ENCODE data around the gene CCDC91.

CCDC91 gene

GRCh38 chr12:28190321-28191050 is at the start of gene CCDC91:
Gene CCDC91 (plus strand): TSS chr12:28190456. CDS start chr12:28257216, 66,760 bp downstream.
- DNase-seq (ENCODE audit: low read depth in 2 of 3, low spot score in 2 of 3) = peak; percentile 65 to 69 (median 66)

- no peak for DNase-seq (ENCODE audit: low read depth in 2 of 3, low spot score in 2 of 3)
Measured at GRCh38 chr12:28144059-28144458, 46.2 kb upstream of the CCDC91 start.

GRCh38 chr12:28144532-28144931 is 45.7 kb upstream of the CCDC91 start:
- no peak for DNase-seq (ENCODE audit: low read depth in 2 of 3, low spot score in 2 of 3)

GRCh38 chr12:28145216-28145615 is 45.0 kb upstream of the CCDC91 start:
- DNase-seq (ENCODE audit: low read depth in 2 of 3, low spot score in 2 of 3) = no peak

- no peak for DNase-seq (ENCODE audit: low read depth in 2 of 3, low spot score in 2 of 3)
Measured at GRCh38 chr12:28149279-28149678, 41.0 kb upstream of the CCDC91 start.

- no peak for DNase-seq (ENCODE audit: low read depth in 2 of 3, low spot score in 2 of 3)
Measured at GRCh38 chr12:28156362-28156761, 33.9 kb upstream of the CCDC91 start.

- DNase-seq (ENCODE audit: low read depth in 2 of 3, low spot score in 2 of 3) = no peak
Measured at GRCh38 chr12:28156804-28157203, 33.5 kb upstream of the CCDC91 start.

- DNase-seq (ENCODE audit: low read depth in 2 of 3, low spot score in 2 of 3) = no peak
Measured at GRCh38 chr12:28158353-28158752, 31.9 kb upstream of the CCDC91 start.

- DNase-seq (ENCODE audit: low read depth in 2 of 3, low spot score in 2 of 3) = no peak
Measured at GRCh38 chr12:28159688-28160087, 30.6 kb upstream of the CCDC91 start.

GRCh38 chr12:28161697-28162096 is 28.6 kb upstream of the CCDC91 start:
- no peak for DNase-seq (ENCODE audit: low read depth in 2 of 3, low spot score in 2 of 3)

- no peak for DNase-seq (ENCODE audit: low read depth in 2 of 3, low spot score in 2 of 3)
Measured at GRCh38 chr12:28162697-28163096, 27.6 kb upstream of the CCDC91 start.

- DNase-seq (ENCODE audit: low read depth in 2 of 3, low spot score in 2 of 3) = no peak
Measured at GRCh38 chr12:28164644-28165275, 25.5 kb upstream of the CCDC91 start.

GRCh38 chr12:28167981-28168485 is 22.2 kb upstream of the CCDC91 start:
- DNase-seq (ENCODE audit: low read depth in 2 of 3, low spot score in 2 of 3) = no peak

- DNase-seq (ENCODE audit: low read depth in 2 of 3, low spot score in 2 of 3) = no peak
Measured at GRCh38 chr12:28171356-28172060, 18.7 kb upstream of the CCDC91 start.

- no peak for DNase-seq (ENCODE audit: low read depth in 2 of 3, low spot score in 2 of 3)
Measured at GRCh38 chr12:28172434-28173030, 17.7 kb upstream of the CCDC91 start.

- DNase-seq (ENCODE audit: low read depth in 2 of 3, low spot score in 2 of 3) = no peak
Measured at GRCh38 chr12:28173440-28173839, 16.8 kb upstream of the CCDC91 start.

- no peak for DNase-seq (ENCODE audit: low read depth in 2 of 3, low spot score in 2 of 3)
Measured at GRCh38 chr12:28175098-28175589, 15.1 kb upstream of the CCDC91 start.

GRCh38 chr12:28176295-28176694 is 14.0 kb upstream of the CCDC91 start:
- DNase-seq (ENCODE audit: low read depth in 2 of 3, low spot score in 2 of 3) = no peak

GRCh38 chr12:28177461-28177860 is 12.8 kb upstream of the CCDC91 start:
- DNase-seq (ENCODE audit: low read depth in 2 of 3, low spot score in 2 of 3) = no peak

GRCh38 chr12:28177905-28178304 is 12.4 kb upstream of the CCDC91 start:
- DNase-seq (ENCODE audit: low read depth in 2 of 3, low spot score in 2 of 3) = no peak

- DNase-seq (ENCODE audit: low read depth in 2 of 3, low spot score in 2 of 3) = no peak
Measured at GRCh38 chr12:28178775-28179174, 11.5 kb upstream of the CCDC91 start.
